GM18873 (cell line): ENCODE data around the gene PRR33.
"Not testable (repeated sequence)": the region's sequence is repeated elsewhere in the genome, so short reads cannot be mapped to it uniquely, and the experiment has no call there.

ENCODE experiments used
- ATAC-seq: cut with Tn5 transposase; IDR thresholded peaks from one replicate; pipeline ENCODE4 v1.9.1; 2021; ENCODE audit warnings: mild to moderate bottlenecking, moderate library complexity, moderate number of reproducible peaks; ENCODE audit not compliant: unreplicated experiment, low FRiP score

Gene PRR33

GRCh38 chr11:1891831-1892115, at the start of gene PRR33:
Gene PRR33 (minus strand): TSS chr11:1891895. CDS start chr11:1890584, 1,311 bp downstream.
- ATAC-seq: no peak

DNA sequence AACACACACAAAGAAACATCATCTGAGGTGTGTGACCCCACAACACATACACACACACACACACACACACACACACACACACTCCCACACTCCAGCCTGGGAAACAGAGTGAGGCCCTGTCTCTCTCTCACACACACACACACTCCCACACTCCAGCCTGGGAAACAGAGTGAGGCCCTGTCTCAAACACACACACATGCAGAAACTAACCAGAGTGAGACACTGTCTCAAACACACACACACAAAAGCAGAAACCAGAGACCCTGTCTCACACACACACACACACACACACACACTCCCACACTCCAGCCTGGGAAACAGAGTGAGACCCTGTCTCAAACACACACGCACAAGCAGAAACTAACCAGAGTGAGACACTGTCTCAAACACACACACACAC, 48.1 kb upstream of the PRR33 start:
- ATAC-seq: not testable (repeated sequence)

- ATAC-seq: no peak
These were observed 47.4 kb upstream of the PRR33 start for GRCh38 chr11:1939006-1939625.

DNA sequence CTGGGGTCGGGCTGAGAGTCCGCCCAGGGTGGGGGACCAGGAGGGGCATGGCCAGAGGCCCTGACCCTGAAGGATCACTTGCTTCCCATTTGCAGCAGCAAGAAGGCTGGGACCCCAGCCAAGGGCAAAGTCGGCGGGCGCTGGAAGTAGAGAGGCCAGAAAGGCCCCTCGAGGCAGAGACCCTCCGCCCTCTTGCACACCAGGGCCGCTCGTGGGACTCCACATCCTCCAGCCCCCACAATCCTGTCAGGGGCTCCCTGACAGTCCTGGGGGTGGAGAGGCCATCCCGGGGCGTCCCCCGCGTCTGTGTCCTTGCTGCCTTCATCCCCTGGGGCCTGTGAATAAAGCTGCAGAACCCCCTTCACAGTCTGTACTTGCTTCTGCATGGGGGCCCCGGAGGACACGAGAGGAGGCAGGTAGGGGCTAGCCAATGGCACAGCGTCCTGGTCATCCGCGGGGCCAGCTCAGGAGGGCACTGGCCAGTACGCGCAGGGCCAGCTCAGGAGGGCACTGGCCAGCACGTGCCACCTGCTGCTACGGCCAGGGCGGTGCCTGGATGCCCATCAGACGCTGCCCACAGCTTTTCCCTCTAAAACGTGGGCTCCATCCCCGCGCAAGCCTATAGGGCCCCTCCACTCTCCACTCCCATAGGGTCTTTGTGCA, 46.8 kb upstream of the PRR33 start:
- ATAC-seq: no peak

DNA sequence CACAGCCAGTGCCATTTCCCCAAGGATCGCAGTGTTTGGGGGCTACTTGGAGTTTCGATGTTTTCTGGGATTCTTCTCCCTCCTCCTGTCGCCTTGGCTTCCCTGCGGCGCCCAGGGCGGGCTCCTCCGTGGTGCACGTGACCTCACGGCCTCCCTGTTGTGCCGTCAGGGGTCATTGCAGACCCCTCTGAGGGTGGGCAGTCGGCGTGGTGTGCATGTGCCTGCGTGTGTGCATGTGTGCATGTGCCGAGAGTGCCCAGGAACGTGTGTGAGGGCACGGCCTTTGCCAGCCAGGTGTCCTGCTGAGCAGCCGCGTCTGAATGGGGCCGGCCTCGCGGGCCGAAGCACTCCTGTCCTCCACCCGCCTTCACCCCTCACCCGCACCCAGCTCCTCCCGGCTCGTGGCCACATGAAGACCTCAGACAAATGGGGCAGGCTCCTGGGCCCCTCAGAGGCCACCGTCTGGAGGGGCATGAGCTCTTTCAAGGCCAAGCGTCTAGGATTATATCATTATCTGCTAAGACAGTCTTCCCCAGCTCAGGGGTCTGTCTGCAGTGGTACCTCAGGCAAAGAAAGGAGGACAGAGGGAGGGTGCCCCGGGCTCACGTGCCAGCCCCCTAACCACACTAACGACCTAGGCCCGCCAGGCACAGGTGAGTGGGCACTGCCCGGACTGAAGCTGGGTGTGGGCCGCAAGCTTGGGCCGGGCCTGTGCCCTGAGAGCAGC, 46.1 kb upstream of the PRR33 start:
- ATAC-seq: no peak

GRCh38 chr11:1936781-1937615, 45.3 kb upstream of the PRR33 start:
- no peak for ATAC-seq

- no peak for ATAC-seq
These were observed 44.5 kb upstream of the PRR33 start for GRCh38 chr11:1936072-1936780.

- ATAC-seq: no peak
These were observed 43.7 kb upstream of the PRR33 start for GRCh38 chr11:1935156-1936071.

DNA sequence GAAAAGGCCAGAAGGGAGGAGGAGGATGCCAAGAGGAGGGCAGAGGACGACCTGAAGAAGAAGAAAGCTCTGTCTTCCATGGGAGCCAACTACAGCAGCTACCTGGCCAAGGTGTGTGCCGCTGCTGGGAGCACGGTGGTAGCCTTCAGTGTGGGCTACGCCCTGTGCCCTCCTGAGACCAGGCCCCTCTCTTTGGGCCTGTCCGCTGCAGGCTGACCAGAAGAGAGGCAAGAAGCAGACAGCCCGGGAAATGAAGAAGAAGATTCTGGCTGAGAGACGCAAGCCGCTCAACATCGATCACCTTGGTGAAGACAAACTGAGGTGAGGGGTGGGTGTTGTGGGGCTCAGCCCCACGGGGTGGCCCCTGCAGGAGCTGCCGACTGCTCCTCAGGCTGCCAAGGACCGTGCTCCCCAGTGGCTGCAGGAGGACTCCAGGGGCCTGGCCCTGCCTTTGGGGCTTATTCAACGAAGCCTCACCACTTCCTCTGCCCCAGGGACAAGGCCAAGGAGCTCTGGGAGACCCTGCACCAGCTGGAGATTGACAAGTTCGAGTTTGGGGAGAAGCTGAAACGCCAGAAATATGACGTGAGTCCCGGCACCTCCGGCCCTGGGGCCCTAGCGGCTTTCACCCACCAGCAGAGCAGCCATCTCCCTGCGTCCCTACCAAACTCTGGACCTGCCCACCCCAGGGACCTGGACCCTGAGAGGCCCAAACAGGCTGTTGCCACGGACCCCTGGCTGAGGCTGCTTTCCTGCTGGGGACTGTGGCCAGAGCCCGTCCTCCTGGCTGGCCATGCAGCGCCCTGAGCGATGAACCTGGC, 42.9 kb upstream of the PRR33 start:
- ATAC-seq: no peak

DNA sequence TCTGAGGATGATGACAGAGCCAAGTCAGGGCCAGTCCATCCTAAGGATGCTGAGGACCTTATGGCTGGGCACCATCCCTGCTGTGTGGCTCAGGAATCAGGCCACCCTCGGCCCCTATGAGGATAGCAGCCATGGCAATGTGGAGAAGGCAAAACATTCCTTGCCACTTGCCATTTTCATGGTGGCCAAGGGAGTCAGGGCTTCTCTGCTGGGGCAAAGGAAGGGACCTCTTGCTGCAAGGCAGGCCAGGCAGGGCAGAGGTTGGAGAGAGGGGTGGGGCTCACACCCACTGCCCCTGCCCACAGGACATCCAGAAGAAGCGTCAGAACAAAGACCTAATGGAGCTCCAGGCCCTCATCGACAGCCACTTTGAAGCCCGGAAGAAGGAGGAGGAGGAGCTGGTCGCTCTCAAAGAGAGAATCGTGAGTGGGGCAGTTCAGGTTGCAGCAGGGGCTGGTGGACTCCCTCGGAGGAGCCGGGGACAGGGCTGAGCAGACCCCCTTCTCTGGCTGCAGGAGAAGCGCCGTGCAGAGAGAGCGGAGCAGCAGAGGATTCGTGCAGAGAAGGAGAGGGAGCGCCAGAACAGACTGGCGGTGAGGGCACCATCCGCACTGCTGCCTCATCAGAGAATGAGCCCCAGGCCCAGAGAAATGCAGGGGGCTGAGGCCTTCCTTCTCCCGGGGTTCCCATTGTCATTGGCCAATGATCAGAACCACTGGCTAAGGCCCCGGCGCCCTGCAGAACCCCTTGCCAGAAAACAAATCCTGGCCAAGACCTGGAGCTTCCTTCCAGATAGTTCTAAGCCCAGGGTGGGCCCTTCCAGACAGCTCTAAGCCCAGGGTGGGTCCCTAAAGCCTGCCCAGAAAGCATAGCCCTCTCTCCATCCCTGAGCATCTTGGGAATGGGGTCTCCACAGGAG, 42.0 kb upstream of the PRR33 start:
- no peak for ATAC-seq

- no peak for ATAC-seq
These were observed 41.0 kb upstream of the PRR33 start for GRCh38 chr11:1932681-1933080.

DNA sequence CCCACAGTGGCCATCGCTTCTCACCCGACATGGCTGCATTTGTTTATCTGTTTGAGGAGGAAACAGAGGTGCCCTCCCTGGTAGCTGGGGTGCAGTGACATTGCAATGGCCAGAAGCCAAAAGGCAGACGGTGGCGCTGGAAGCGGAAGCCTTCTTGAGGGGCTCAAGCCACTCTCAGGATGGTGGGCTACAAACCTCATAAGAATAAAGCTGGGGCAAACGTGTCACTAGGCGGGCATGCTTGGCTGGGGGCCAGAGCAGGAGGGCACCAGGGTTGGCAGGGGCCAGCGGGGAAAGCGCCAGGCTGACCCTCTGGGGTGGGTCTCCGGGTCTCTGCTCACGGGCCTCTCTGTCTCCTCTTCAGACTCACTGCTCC, 40.4 kb upstream of the PRR33 start:
- no peak for ATAC-seq

GRCh38 chr11:1931341-1932104, 39.8 kb upstream of the PRR33 start:
- ATAC-seq: no peak

DNA sequence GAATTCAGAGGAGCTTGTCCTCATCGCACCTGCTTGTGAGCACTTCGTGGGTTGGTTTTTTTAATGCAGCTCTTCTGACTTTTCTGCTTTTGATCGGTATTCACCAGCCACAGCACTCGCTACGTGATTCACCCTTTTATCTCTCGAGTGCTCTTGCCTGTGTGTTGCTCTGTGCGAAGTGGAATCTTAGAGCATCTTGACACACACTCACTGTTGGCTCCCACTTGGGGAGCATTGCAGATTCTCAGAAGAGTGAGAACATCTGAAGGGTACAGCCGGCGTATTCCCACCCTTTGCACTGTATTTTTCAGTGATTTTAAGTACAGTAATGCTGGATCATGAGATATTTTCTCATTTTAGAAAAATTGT, 38.8 kb upstream of the PRR33 start:
- no peak for ATAC-seq

GRCh38 chr11:1929621-1930461, 38.1 kb upstream of the PRR33 start:
- ATAC-seq: no peak

- ATAC-seq: no peak
These were observed 37.3 kb upstream of the PRR33 start for GRCh38 chr11:1928891-1929541.
